Caco-2 (cell line): ENCODE measurements around the gene ZYG11B. TPM values are rescaled to one million over a fixed set of nuclear protein-coding genes. Genes with fewer than 3 reads are reported as not detected.

ENCODE experiments used
- BruUV-seq: library from RNA; stranded (reverse); fragments of 400-500 nt; replicated peaks from 2 replicates; lab custom pipeline; 2021; lab: Mats Ljungman, UMichigan
- CTCF ChIA-PET: fragments of 300-600 bp; sonication (Branson Sonifier 250); formaldehyde crosslinking; loops from one replicate; lab custom pipeline; 2022; ENCODE audit warnings: antibody characterized with exemption; lab: Charles Lee
- POLR2A ChIA-PET: fragments of 300-600 bp; sonication (Branson Sonifier 250); formaldehyde crosslinking; loops from one replicate; lab custom pipeline; 2022; ENCODE audit warnings: antibody characterized with exemption; lab: Charles Lee
- DNase-seq, 2 experiments: peaks; one replicate each; pipeline versions ENCODE4 v3.0.0 to v3.0.0-alpha.2; 2020 to 2022
- H3K27me3 ChIP-seq: replicated peaks from 2 replicates; pipeline ENCODE4 v1.6.0; 2011; ENCODE audit warnings: low read length; ENCODE audit not compliant: control insufficient read depth, insufficient read depth
- H3K36me3 ChIP-seq: 2 replicates; pipeline ENCODE4 v1.5.1; 2011; ENCODE audit warnings: low read length; ENCODE audit not compliant: control insufficient read depth, insufficient read depth
- H3K4me1 ChIP-seq: fragments of 250-450 bp; sonication (Bioruptor Pico); 2 replicates; pipeline ENCODE4 v1.5.1; 2020; ENCODE audit warnings: mild to moderate bottlenecking
- H3K4me3 ChIP-seq: 2 replicates; pipeline ENCODE4 v1.5.1; 2011; ENCODE audit warnings: low read depth, mild to moderate bottlenecking, control low read depth, low read length
- H3K9me3 ChIP-seq: fragments of 250-450 bp; sonication (Bioruptor Pico); 2 replicates; pipeline ENCODE4 v1.5.1; 2020; ENCODE audit warnings: mild to moderate bottlenecking, moderate library complexity
- H3K27ac Mint-ChIP-seq: one replicate; pipeline ENCODE4 v1.8.0; 2022; ENCODE audit warnings: mixed read lengths; ENCODE audit not compliant: unreplicated experiment
- H3K27me3 Mint-ChIP-seq: one replicate; pipeline ENCODE4 v1.8.0; 2022; ENCODE audit warnings: mixed read lengths; ENCODE audit not compliant: insufficient read depth, unreplicated experiment
- H3K36me3 Mint-ChIP-seq: one replicate; pipeline ENCODE4 v1.8.0; 2022; ENCODE audit warnings: mild to moderate bottlenecking, mixed read lengths; ENCODE audit not compliant: insufficient read depth, unreplicated experiment
- H3K4me1 Mint-ChIP-seq: one replicate; pipeline ENCODE4 v1.8.0; 2022; ENCODE audit warnings: low read depth, mixed read lengths; ENCODE audit not compliant: unreplicated experiment
- H3K4me3 Mint-ChIP-seq: one replicate; pipeline ENCODE4 v1.8.0; 2022; ENCODE audit warnings: mild to moderate bottlenecking, moderate library complexity, mixed read lengths; ENCODE audit not compliant: unreplicated experiment
- H3K9me3 Mint-ChIP-seq: one replicate; pipeline ENCODE4 v1.8.0; 2022; ENCODE audit warnings: mixed read lengths; ENCODE audit not compliant: unreplicated experiment
- CTCF ChIP-seq, 2 experiments: fragments of 200-600 bp in 1 of 2; IDR thresholded peaks; 1 replicate in 1 of 2; 2 replicates in 1 of 2; pipeline versions ENCODE4 v1.5.1 to v1.8.0; 2011 to 2022; ENCODE audit warnings: antibody characterized with exemption in 1 of 2, control low read depth in 1 of 2, inconsistent platforms in 1 of 2, low read depth in 1 of 2, low read length in 1 of 2, mild to moderate bottlenecking in 1 of 2, moderate library complexity in 1 of 2; ENCODE audit not compliant: insufficient read depth in 1 of 2, severe bottlenecking in 1 of 2, unreplicated experiment in 1 of 2
- intact Hi-C: fragments of 100-400 bp; cut with micrococcal nuclease; formaldehyde crosslinking; loops from one replicate; pipeline ENCODE4 v1.10.0; 2022; ENCODE audit not compliant: unreplicated experiment
- total RNA-seq: library from RNA; stranded (reverse); gene quantifications from 2 replicates; pipeline ENCODE4 v1.2.3, GENCODE V29; 2022

The ZYG11B gene
- total RNA-seq, 1 experiment from 2014 or later: 15.8 TPM

- Mint-ChIP-seq H3K27me3 (no peaks in the 10 kb centered on the region), H3K36me3 (peaks cover 8% of the 10 kb centered on the region), H3K9me3 (no peaks in the 10 kb centered on the region), H3K27ac (no peak overlapping the region), H3K4me1 (peaks cover 1% of the 10 kb centered on the region), H3K4me3 (no peak overlapping the region)
- ChIA-PET CTCF (no interaction called here), POLR2A (no interaction called here)
- Histone ChIP-seq H3K4me1 (no peaks in the 10 kb centered on the region), H3K4me3 (no peak overlapping the region), H3K27me3 (no peaks in the 10 kb centered on the region), H3K9me3 (no peaks in the 10 kb centered on the region), H3K36me3 (no peaks in the 10 kb centered on the region)
- no peak for DNase-seq
- no TSS peak for BruUV-seq
- intact Hi-C loops: no loop called here
- TF ChIP-seq CTCF (IDR thresholded peaks at IDR 0.05; ENCODE audit: insufficient read depth in 1 of 2, low read depth in 1 of 2, low read length in 1 of 2, severe bottlenecking in 1 of 2, unreplicated experiment in 1 of 2): no peak
Measured at GRCh38 chr1:52739699-52740467, 13.6 kb downstream of the ZYG11B start.

GRCh38 chr1:52741259-52741658, 15.0 kb downstream of the ZYG11B start:
- TF ChIP-seq CTCF (IDR thresholded peaks at IDR 0.05; ENCODE audit: insufficient read depth in 1 of 2, low read depth in 1 of 2, low read length in 1 of 2, severe bottlenecking in 1 of 2, unreplicated experiment in 1 of 2): no peak
- ChIA-PET CTCF (no interaction called here), POLR2A (no interaction called here)
- Mint-ChIP-seq H3K4me1 (peaks cover 7% of the 10 kb centered on the region), H3K27ac (no peak overlapping the region), H3K9me3 (no peaks in the 10 kb centered on the region), H3K27me3 (no peaks in the 10 kb centered on the region), H3K36me3 (peaks cover 6% of the 10 kb centered on the region), H3K4me3 (no peak overlapping the region)
- no TSS peak for BruUV-seq
- H3K4me1 ChIP-seq: 0 out of 2 replicates have a peak, but pooled peaks cover 4% of the 10 kb centered on the region
- H3K27me3 ChIP-seq: no peaks in the 10 kb centered on the region
- intact Hi-C loops: no loop called here
- no peak for DNase-seq
- H3K36me3 ChIP-seq: no peaks in the 10 kb centered on the region
- no peaks in the 10 kb centered on the region for H3K9me3 ChIP-seq
- no peak overlapping the region for H3K4me3 ChIP-seq

GRCh38 chr1:52746189-52746588, 19.9 kb downstream of the ZYG11B start:
- Mint-ChIP-seq H3K36me3 (peaks cover 6% of the 10 kb centered on the region), H3K27ac (no peak overlapping the region), H3K4me3 (no peak overlapping the region), H3K4me1 (peaks cover 13% of the 10 kb centered on the region), H3K27me3 (no peaks in the 10 kb centered on the region), H3K9me3 (no peaks in the 10 kb centered on the region)
- H3K9me3 ChIP-seq: no peaks in the 10 kb centered on the region
- no peaks in the 10 kb centered on the region for H3K36me3 ChIP-seq
- ChIA-PET CTCF (no interaction called here), POLR2A (no interaction called here)
- H3K27me3 ChIP-seq: no peaks in the 10 kb centered on the region
- no peak for TF ChIP-seq CTCF (IDR thresholded peaks at IDR 0.05; ENCODE audit: insufficient read depth in 1 of 2, low read depth in 1 of 2, low read length in 1 of 2, severe bottlenecking in 1 of 2, unreplicated experiment in 1 of 2)
- no peak overlapping the region for H3K4me3 ChIP-seq
- no TSS peak for BruUV-seq
- intact Hi-C loops: no loop called here
- peaks cover 15% of the 10 kb centered on the region; the same call in 1 of the 2 replicates for H3K4me1 ChIP-seq
- DNase-seq: no peak
